SK-N-SH treated with all-trans-retinoic acid at 6 μM for 48 hours (cell line): ENCODE data around the gene PRAMEF1.

Source experiments
- ARNTL ChIP-seq: fragments of 450-650 bp; formaldehyde crosslinking; IDR thresholded peaks from 2 replicates; pipeline ENCODE4 v1.5.0; 2020; ENCODE audit warnings: low read depth, mild to moderate bottlenecking, moderate library complexity, borderline replicate concordance
- BACH2 ChIP-seq: fragments of 250-450 bp; sonication (Bioruptor Pico); IDR thresholded peaks from 2 replicates; pipeline ENCODE4 v1.9.0; 2021; ENCODE audit warnings: mild to moderate bottlenecking, borderline replicate concordance
- CREB5 ChIP-seq: fragments of 250-450 bp; sonication (Bioruptor Pico); IDR thresholded peaks from 2 replicates; pipeline ENCODE4 v1.5.1; 2020; ENCODE audit warnings: low read depth, mild to moderate bottlenecking, moderate library complexity
- POU6F1 ChIP-seq: fragments of 250-450 bp; sonication (Bioruptor Pico); IDR thresholded peaks from 2 replicates; pipeline ENCODE4 v1.8.0; 2021; ENCODE audit warnings: low read depth, mild to moderate bottlenecking, moderate library complexity, borderline replicate concordance
- PPARA ChIP-seq: fragments of 250-450 bp; sonication (Bioruptor Pico); IDR thresholded peaks from 2 replicates; pipeline ENCODE4 v1.5.0; 2020; ENCODE audit warnings: mild to moderate bottlenecking, borderline replicate concordance
- RARB ChIP-seq: fragments of 250-450 bp; sonication (Bioruptor Pico); IDR thresholded peaks from 2 replicates; pipeline ENCODE4 v1.8.0; 2021; ENCODE audit warnings: mild to moderate bottlenecking, moderate library complexity
- TCF4 ChIP-seq: fragments of 250-450 bp; sonication (Bioruptor Pico); IDR thresholded peaks from 2 replicates; pipeline ENCODE4 v1.8.0; 2021; ENCODE audit warnings: mild to moderate bottlenecking, moderate library complexity, borderline replicate concordance
- TOX ChIP-seq: fragments of 250-450 bp; sonication (Bioruptor Pico); IDR thresholded peaks from 2 replicates; pipeline ENCODE4 v1.8.0; 2021; ENCODE audit warnings: mild to moderate bottlenecking, moderate library complexity, borderline replicate concordance
- TSHZ2 ChIP-seq: fragments of 250-450 bp; sonication (Bioruptor Pico); IDR thresholded peaks from 2 replicates; pipeline ENCODE4 v1.5.0; 2020; ENCODE audit warnings: mild to moderate bottlenecking, moderate library complexity
- ZC3H10 ChIP-seq: fragments of 250-450 bp; sonication (Bioruptor Pico); IDR thresholded peaks from 2 replicates; pipeline ENCODE4 v1.5.1; 2021; ENCODE audit warnings: mild to moderate bottlenecking, moderate library complexity
- ZFP3 ChIP-seq: fragments of 250-450 bp; sonication (Bioruptor Pico); IDR thresholded peaks from 2 replicates; pipeline ENCODE4 v1.5.0; 2020; ENCODE audit warnings: mild to moderate bottlenecking, moderate library complexity
- ZFP30 ChIP-seq: fragments of 450-650 bp; formaldehyde crosslinking; IDR thresholded peaks from 2 replicates; pipeline ENCODE4 v1.5.0; 2022; ENCODE audit warnings: mild to moderate bottlenecking, moderate library complexity
- ZNF8 ChIP-seq: fragments of 450-650 bp; formaldehyde crosslinking; IDR thresholded peaks from 2 replicates; pipeline ENCODE4 v1.5.0; 2020; ENCODE audit warnings: mild to moderate bottlenecking, moderate library complexity

GRCh38 chr1:12775443-12775842 lies 15.8 kb upstream of the PRAMEF1 start:
- TF ChIP-seq RARB (no peak), TSHZ2 (CRISPR knock-in tag) (no peak), ARNTL (CRISPR knock-in tag) (no peak), ZNF8 (no peak), CREB5 (no peak), PPARA (CRISPR knock-in tag) (no peak), TCF4 (CRISPR knock-in tag) (no peak), ZFP3 (CRISPR knock-in tag) (no peak), POU6F1 (no peak), ZC3H10 (CRISPR knock-in tag) (no peak), TOX (CRISPR knock-in tag) (no peak), BACH2 (no peak), ZFP30 (CRISPR knock-in tag) (no peak)
